ENCODE measurements around the gene SPTLC2.

- TF ChIP-seq CTCF (IDR thresholded peaks at IDR 0.05), result peak in 1 of 3 experiments; percentile 40
- TF ChIP-seq POLR2AphosphoS5 (IDR thresholded peaks at IDR 0.05; ENCODE audit: insufficient read depth in 1 of 2, low read depth in 1 of 2), result no peak
These were observed 157.2 kb downstream of the SPTLC2 start for GRCh38 chr14:77459072-77459723.
